Glomerular visceral epithelial cell (primary cell): ENCODE data around the gene NKAIN2.

ENCODE experiments used
- DNase-seq: peaks from one replicate; pipeline ENCODE4 v3.0.0-alpha.2; 2016; ENCODE audit errors: extremely low spot score

The NKAIN2 gene

GRCh38 chr6:124029567-124029966, 225.9 kb downstream of the NKAIN2 start:
- no peak for DNase-seq

DNA sequence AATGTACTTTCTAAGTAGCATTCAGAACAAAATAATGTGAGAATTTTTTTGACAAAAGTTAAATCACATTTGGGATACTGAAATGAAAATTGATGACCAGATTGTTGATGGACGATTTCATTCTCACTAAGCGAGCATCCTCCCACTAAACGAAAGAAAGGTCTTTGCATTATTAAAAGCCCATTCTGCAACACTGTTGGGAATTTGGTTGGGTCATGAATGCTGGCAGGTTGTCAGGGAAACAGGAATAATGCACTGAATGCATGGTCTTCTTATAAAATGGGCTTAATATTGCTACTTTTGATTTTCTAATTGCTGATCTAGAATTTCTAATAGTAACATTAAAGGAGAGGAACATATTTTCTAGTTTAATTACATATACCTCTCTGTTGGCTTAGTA, 229.8 kb downstream of the NKAIN2 start:
- DNase-seq, result no peak

GRCh38 chr6:124036384-124036783, 232.7 kb downstream of the NKAIN2 start:
- no peak for DNase-seq

- DNase-seq, result no peak
Observed at GRCh38 chr6:124040655-124041054, 237.0 kb downstream of the NKAIN2 start.

DNA sequence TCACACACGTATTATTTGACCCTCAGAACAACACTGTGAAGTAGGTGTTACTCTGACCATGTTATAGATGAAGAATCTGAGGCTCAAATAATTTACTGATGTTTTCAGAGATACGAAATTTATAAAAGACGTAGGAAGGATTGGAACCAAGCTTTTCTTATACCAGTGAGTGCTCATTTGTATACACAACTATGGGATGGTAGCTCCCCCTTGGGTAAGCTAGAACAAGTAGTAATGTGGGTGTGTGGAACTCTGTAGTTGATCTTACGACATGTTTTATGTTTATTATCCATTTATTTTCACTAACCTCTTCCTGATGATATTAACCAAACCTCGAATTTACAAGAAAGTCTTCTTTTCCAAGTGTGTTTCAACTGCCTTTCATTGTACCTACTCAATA, 248.5 kb downstream of the NKAIN2 start:
- DNase-seq, result no peak

- no peak for DNase-seq
Observed at GRCh38 chr6:124053315-124053714, 249.7 kb downstream of the NKAIN2 start.

DNA sequence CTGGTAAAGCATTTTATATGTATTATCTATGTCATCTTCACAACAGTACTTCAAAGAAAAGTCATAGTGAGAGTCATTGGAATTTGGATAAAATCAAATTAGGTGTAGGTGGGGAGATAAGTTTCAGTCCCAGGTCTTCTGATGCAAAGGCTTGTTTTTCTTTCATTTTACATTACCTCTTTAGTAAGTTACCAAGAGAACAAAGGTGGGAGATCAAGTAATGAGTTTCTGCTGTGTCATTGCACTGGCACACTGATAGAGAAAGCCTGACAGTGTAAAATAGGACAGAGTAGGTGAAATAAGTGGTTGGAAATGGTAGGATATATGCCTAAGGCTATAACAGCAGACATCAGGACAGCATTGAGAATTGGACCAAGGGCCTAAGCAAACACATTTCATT, 250.4 kb downstream of the NKAIN2 start:
- no peak for DNase-seq

DNA sequence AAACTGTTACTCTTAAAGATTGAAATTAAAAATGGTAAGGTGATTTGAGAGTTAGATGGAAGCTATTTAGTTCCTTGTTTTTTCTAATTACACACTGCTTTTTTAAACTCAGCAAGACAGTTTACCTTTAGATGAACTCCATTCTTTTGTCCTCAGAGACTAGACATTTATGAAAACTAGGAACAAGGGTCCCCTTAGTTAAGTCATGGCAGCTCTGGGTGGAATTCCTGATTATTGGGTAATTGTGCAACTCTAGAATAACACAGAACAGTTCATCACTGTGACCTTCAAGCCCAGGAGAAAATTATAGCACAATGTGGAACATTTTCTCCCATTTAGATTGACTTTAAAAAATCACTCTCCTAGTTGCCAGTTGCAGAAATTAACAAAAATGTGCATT, 251.7 kb downstream of the NKAIN2 start:
- DNase-seq, result no peak

DNA sequence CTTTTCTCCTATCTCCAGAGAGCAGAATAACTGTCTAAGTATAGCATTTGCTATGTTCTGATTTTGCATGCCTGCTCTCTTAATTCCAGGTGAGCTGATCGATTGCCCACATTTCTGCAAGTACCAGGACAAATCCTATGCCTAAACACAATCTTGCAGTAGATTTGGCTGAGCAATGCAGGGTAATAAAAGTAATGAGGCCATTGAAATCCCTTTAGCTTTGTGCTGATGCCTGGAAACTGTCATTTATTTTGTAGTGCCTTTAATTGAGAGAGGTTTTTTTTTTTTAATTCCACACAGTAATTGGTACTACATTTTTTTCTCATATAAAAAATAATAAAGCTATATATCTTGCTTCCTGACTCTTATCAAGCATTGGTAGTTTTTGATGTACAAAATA, 252.3 kb downstream of the NKAIN2 start:
- DNase-seq, result no peak

DNA sequence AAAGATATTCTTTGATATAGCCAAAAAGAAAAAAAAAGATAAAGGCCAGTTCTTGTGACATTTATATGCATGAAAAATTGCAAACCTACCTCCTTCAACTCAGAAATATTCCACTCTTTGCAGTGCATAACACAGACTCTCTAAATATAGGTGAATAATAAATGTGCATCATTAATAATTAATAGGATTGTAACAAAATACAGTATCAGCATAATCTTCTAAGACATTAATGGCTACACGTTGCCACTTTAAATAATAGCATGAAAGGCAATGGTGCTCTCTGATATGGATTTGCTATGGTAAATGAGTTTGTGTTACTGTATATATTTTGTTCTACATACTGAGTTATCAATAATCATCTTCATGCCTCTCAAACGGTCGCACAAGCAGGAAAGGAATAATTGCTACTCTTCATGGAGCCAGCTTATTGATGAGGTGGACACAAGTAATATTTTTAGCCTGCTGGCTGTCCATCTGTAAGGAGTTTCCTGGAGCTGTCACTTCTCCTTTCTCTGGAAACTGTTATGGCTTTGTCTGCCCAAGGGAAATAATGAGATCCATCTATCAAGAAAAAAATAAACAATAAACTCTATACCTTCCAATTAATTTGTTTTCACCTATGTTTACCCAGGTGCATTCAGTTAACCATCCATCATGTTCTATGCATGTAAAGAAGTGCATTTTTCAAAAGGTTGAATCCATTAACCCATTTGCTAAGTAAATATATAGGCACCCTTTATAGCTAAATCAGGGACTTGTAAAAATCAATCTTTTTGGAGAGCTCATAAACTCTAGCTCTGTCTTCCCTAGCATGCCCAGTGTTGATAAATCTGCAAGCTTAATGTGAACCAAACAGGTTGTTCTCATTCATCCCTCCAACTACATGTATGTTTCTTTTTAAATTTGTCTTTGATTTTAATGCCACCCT, 253.0 kb downstream of the NKAIN2 start:
- no peak for DNase-seq

- DNase-seq, result no peak
Observed at GRCh38 chr6:124057461-124057860, 253.8 kb downstream of the NKAIN2 start.

DNA sequence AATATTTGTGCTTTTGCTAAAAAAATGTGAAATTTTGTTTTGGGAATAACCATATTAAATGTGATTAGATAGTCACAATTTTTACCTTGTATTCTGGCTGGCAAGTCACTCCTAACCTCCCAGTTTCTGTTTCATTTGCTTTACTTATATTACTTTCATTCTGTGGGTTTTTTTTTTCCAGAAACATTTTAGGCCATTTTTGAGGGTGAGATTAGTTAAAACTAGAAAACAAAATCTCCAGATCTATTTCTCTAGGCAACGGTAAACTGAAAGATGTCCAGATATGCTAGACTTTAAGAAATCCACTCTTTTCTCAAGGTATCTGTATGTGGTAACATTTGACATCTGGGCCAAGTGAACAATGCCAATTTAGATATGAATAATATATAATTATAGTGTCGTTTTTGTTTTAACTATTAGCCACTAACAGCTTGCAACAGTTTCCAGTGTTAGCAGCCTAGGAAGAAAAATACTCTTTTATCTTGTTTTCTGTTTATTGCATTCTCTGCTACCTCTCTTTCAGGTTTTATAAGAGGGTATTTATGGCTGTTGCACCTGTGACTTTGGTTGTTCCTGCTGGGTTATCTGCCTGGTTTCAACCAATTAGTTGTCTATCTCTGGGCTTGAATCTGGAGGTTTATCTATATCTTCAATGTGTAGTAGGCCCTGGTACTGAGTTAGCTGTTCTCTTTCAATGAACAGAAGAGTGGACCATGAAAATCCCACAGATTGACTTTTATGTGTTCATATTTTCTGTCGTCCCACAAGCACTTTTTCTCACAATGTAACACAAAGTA, 260.9 kb downstream of the NKAIN2 start:
- no peak for DNase-seq

DNA sequence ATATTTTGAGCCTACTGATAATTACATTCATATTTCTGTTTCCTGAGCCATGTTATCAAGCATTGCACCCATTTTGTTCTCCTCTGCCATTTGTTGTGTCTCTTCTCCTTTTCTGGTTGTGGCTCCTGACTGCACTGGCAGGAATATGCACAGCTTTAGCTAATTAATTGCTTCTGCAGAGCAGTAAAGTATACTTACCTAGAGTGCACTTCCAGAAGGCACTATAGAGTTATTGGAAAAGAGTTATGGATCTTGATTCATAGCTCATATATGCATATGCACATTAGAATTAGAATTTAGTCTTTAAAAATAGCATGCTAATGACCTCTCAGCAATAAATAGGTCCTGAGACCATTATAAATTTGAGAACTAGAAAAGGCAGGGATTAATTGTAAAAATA, 262.6 kb downstream of the NKAIN2 start:
- DNase-seq, result no peak

- no peak for DNase-seq
Observed at GRCh38 chr6:124066946-124067552, 263.4 kb downstream of the NKAIN2 start.

GRCh38 chr6:124069230-124069950, 265.7 kb downstream of the NKAIN2 start:
- DNase-seq, result no peak

DNA sequence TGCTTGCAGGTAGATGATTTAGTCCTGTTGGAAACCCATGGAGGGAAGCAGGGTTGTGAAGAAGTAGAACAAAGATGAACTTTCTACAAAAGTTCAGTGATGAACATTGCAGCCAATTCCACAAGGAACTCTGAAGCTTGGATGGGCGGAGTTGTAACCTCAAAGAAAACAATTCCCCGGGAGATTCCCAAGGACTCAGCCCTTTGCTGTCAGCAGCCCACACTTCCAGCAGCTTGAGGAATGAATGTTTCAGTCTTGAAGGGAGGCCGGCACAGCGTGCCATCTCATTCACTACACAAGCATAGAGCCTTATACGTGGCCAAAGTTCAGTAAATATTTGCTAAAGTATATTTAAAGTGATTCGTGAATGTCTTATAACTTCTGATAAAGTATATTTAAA, 269.4 kb downstream of the NKAIN2 start:
- DNase-seq, result peak; percentile 23

- DNase-seq, result no peak
Observed at GRCh38 chr6:124073820-124074587, 270.3 kb downstream of the NKAIN2 start.

GRCh38 chr6:124074606-124075005, 270.9 kb downstream of the NKAIN2 start:
- no peak for DNase-seq

GRCh38 chr6:124076336-124077048, 272.8 kb downstream of the NKAIN2 start:
- DNase-seq, result no peak

DNA sequence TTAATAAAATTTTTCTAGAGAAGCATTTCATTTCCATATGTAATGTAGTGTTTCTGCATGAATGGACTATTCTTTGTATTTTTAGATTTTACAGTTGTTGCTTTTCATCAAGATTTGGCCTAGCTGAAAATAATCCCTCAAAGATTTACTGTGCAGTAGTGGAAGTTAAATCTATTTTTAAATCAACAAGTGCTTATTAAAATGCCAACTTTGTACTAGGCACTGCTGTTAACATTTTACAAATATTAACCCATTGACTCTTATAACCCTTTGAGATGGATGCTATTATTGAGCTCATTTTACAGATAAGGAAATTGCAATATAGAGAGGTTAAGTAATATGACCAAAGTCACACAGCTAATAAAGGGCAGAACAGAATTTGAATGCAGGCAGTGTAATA, 274.5 kb downstream of the NKAIN2 start:
- DNase-seq, result no peak
